ENCODE data around the gene ADGRL3.

ADGRL3 gene

GRCh38 chr4:61428950-61429349, 228.8 kb downstream of the ADGRL3 start:
- no peak for DNase-seq

GRCh38 chr4:61431131-61431530, 231.0 kb downstream of the ADGRL3 start:
- no peak for DNase-seq

- no peak for DNase-seq
Measured at GRCh38 chr4:61437923-61438322, 237.8 kb downstream of the ADGRL3 start.

GRCh38 chr4:61440321-61440720, 240.2 kb downstream of the ADGRL3 start:
- no peak for DNase-seq

- DNase-seq, result no peak
Measured at GRCh38 chr4:61442936-61443335, 242.8 kb downstream of the ADGRL3 start.

- DNase-seq, result peak; percentile 61
Measured at GRCh38 chr4:61443813-61444510, 243.8 kb downstream of the ADGRL3 start.

GRCh38 chr4:61445374-61446063, 245.4 kb downstream of the ADGRL3 start:
- DNase-seq, result no peak

- DNase-seq, result no peak
Measured at GRCh38 chr4:61446941-61447340, 246.8 kb downstream of the ADGRL3 start.

GRCh38 chr4:61447918-61448317, 247.8 kb downstream of the ADGRL3 start:
- no peak for DNase-seq

- no peak for DNase-seq
Measured at GRCh38 chr4:61451935-61452334, 251.8 kb downstream of the ADGRL3 start.

- DNase-seq, result no peak
Measured at GRCh38 chr4:61461956-61462355, 261.8 kb downstream of the ADGRL3 start.

GRCh38 chr4:61462451-61463326, 262.6 kb downstream of the ADGRL3 start:
- peak; percentile 64 for DNase-seq

GRCh38 chr4:61468024-61468720, 268.0 kb downstream of the ADGRL3 start:
- peak; percentile 44 for DNase-seq

GRCh38 chr4:61473306-61473705, 273.2 kb downstream of the ADGRL3 start:
- DNase-seq, result no peak

GRCh38 chr4:61478340-61478739, 278.2 kb downstream of the ADGRL3 start:
- no peak for DNase-seq

- DNase-seq, result no peak
Measured at GRCh38 chr4:61485056-61485455, 284.9 kb downstream of the ADGRL3 start.

- DNase-seq, result no peak
Measured at GRCh38 chr4:61489927-61490326, 289.8 kb downstream of the ADGRL3 start.

- DNase-seq, result no peak
Measured at GRCh38 chr4:61493041-61493440, 292.9 kb downstream of the ADGRL3 start.

- no peak for DNase-seq
Measured at GRCh38 chr4:61493470-61493869, 293.3 kb downstream of the ADGRL3 start.

- DNase-seq, result no peak
Measured at GRCh38 chr4:61500883-61501282, 300.8 kb downstream of the ADGRL3 start.

GRCh38 chr4:61501812-61502211, 301.7 kb downstream of the ADGRL3 start:
- no peak for DNase-seq

Measured in fibroblast of skin of abdomen (primary cell).